ENCODE measurements around the gene CLDN14. TPM values are rescaled to one million over a fixed set of nuclear protein-coding genes. Genes with fewer than 3 reads are reported as not detected.

Gene CLDN14
- total and polyA plus RNA-seq, 9 donors = 0.15 TPM; not detected in 8

DNA sequence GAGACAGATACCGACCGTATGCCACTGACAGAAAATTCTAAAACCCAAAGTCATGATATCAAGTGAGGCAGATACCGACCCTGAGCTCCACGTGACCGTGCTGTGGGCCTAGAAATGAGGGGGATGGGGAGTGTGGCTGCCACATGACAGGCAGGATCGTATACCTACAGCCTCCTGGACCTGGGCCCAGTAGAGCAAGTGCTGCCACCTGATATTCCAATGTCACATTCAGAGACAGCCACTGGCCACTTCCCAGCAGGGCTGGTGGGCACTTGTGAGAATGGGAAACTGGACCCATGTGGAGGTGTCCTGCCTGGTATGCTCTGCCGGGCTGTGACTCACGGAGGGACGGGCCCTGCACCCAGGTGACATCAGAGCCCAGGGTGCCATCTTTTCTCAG is 44.6 kb upstream of the CLDN14 start:
- no peak for DNase-seq
- intact Hi-C loops (cut with DNase I) = no loop called here
- Histone ChIP-seq H3K36me3 (no peaks in the 10 kb centered on the region), H3K27ac (no peak overlapping the region), H3K4me1 (ENCODE audit: insufficient read depth) (no peaks in the 10 kb centered on the region), H3K27me3 (no peaks in the 10 kb centered on the region), H3K4me3 (no peak overlapping the region), H3K9me3 (no peaks in the 10 kb centered on the region)
- 82 to 88% (median 87%) methylated on average over 9 of the region's 9 CpGs for WGBS, 3 donors
- TF ChIP-seq, protein P1, sequence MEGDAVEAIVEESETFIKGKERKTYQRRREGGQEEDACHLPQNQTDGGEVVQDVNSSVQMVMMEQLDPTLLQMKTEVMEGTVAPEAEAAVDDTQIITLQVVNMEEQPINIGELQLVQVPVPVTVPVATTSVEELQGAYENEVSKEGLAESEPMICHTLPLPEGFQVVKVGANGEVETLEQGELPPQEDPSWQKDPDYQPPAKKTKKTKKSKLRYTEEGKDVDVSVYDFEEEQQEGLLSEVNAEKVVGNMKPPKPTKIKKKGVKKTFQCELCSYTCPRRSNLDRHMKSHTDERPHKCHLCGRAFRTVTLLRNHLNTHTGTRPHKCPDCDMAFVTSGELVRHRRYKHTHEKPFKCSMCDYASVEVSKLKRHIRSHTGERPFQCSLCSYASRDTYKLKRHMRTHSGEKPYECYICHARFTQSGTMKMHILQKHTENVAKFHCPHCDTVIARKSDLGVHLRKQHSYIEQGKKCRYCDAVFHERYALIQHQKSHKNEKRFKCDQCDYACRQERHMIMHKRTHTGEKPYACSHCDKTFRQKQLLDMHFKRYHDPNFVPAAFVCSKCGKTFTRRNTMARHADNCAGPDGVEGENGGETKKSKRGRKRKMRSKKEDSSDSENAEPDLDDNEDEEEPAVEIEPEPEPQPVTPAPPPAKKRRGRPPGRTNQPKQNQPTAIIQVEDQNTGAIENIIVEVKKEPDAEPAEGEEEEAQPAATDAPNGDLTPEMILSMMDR (IDR thresholded peaks at IDR 0.05) = no peak
- TF ChIP-seq POLR2A (IDR thresholded peaks at IDR 0.05) (no peak), EP300 (IDR thresholded peaks at IDR 0.05) (no peak)

DNA sequence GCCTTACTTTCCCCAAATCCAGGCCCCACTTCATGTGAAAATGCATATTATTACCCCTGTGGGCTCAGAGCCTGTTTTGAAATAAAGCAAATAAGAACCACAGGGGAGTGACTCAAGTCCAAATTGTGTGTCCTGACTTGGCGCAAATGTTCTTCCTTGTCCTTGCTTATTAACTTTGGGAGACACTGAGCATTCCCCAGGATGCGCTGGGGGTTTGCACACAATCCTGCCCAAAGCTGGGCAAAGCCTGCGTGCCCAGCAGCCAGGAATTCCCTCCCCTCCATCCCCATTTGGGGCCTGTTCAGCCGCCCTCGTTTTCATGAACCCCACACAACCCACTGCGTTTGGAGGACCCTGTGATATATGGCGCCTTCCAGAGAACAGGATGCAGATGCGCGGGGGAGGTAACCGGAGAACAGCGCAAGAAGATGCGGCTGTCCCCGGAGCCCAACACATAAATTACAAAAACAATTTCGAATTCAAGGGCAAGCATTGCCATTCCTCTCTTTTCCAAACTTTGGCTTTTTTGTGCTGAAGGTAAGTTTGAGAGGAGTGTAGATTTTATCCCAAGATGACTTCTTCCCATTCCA is 42.4 kb upstream of the CLDN14 start:
- Histone ChIP-seq H3K36me3 (no peaks in the 10 kb centered on the region), H3K27ac (no peak overlapping the region), H3K4me1 (ENCODE audit: insufficient read depth) (no peaks in the 10 kb centered on the region), H3K4me3 (no peak overlapping the region), H3K9me3 (no peaks in the 10 kb centered on the region), H3K27me3 (no peaks in the 10 kb centered on the region)
- TF ChIP-seq, protein P1 (IDR thresholded peaks at IDR 0.05) = no peak
- TF ChIP-seq POLR2A (IDR thresholded peaks at IDR 0.05) (no peak), EP300 (IDR thresholded peaks at IDR 0.05) (no peak)
- intact Hi-C loops (cut with DNase I) = no loop called here
- WGBS, 3 donors = 17 to 19% (median 18%) methylated on average over 14 of the region's 14 CpGs
- DNase-seq = no peak

DNA sequence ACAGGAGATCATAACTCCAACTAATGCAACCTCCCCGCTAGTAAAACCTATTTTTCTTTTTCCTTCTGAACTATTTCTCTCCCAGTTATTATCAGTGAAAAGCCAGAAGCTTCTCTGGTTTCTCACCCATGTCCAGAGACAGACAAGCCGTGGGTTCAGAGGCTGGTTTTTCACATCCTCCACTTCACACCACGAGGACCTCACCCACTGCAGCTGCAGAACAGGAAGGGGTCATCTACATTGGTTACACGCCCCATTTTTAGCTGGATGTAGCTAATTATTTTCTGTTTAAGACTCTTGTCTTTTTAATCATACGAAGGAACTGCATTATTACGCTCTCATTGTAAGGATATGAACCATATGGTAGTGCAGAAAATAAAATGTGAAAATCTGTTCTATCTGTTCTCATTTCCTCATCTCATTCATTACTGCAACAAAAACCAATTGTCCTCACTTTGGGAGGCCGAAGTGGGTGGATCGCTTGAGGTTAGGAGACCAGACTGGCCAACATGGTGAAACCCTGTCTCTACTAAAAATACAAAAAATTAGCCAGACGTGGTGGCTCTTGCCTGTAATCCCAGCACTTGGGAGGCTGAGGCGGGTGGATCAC is 39.1 kb upstream of the CLDN14 start:
- Histone ChIP-seq H3K9me3 (no peaks in the 10 kb centered on the region), H3K27ac (no peak overlapping the region), H3K4me3 (no peak overlapping the region), H3K4me1 (ENCODE audit: insufficient read depth) (no peaks in the 10 kb centered on the region), H3K27me3 (no peaks in the 10 kb centered on the region), H3K36me3 (no peaks in the 10 kb centered on the region)
- intact Hi-C loops (cut with DNase I) = no loop called here
- WGBS, 3 donors = 58 to 66% (median 62%) methylated on average over 10 of the region's 10 CpGs
- TF ChIP-seq POLR2A (IDR thresholded peaks at IDR 0.05) = no peak
- TF ChIP-seq, protein P1 (IDR thresholded peaks at IDR 0.05) = no peak
- no peak for DNase-seq

DNA sequence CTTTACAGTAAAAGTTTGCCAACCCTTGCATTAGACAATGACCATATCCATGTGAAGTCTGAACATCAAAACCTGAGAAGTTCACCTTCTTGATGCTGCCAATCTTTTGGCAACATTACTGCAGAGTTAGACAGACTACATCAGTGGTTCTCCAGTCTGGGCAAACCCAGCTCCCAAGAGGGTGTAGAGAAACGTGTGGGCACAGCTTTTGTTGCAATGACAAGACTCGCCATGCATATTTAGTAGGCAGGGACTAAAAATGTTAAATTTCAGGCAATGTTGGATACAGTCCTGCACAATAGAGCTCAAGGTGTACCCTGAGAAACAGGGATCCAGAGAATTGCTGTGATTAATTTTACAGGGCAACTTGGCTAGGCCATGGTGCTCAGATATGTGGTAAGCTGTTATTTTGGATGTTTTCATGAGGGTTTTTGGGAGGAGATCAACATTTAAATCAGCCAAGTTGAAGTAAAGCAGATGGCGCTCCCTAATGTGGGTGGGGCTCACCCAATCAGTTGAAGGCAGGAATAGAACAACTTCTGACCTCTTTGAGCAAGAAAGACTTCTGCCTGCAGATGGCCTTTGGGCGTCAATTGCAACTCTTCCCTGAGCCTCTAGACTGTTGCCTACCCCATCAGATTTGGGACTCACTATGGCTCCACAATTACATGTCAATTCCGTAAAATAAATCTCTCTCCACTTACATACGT is 37.6 kb upstream of the CLDN14 start:
- H3K27me3 ChIP-seq = no peaks in the 10 kb centered on the region
- H3K36me3 ChIP-seq = no peaks in the 10 kb centered on the region
- 87 to 93% (median 87%) methylated on average over 6 of the region's 6 CpGs for WGBS, 3 donors
- TF ChIP-seq POLR2A (IDR thresholded peaks at IDR 0.05) (no peak), EP300 (IDR thresholded peaks at IDR 0.05) (no peak)
- TF ChIP-seq, protein P1 (IDR thresholded peaks at IDR 0.05) = no peak
- DNase-seq = no peak
- intact Hi-C loops (cut with DNase I) = no loop called here
- H3K4me3 ChIP-seq = no peak overlapping the region
- H3K9me3 ChIP-seq = no peaks in the 10 kb centered on the region
- H3K4me1 ChIP-seq (ENCODE audit: insufficient read depth) = no peaks in the 10 kb centered on the region
- no peak overlapping the region for H3K27ac ChIP-seq
